K562 (cell line): Measurements from ENCODE around the gene C16orf86. TPM values are rescaled to one million over a fixed set of nuclear protein-coding genes. Genes with fewer than 3 reads are reported as not detected.

Experiments used
- ATAC-seq: fragments of 200-7000 bp; cut with Tn5 transposase; 3 replicates; pipeline ENCODE4 v1.9.1; 2020; ENCODE audit warnings: moderate library complexity
- BruUV-seq: library from RNA; stranded (reverse); fragments of 400-500 nt; replicated peaks from 2 replicates; lab custom pipeline; 2021; lab: Mats Ljungman, UMichigan
- CTCF ChIA-PET: fragments of 300-600 bp; formaldehyde crosslinking; extraction: SDS; loops from one replicate; lab custom pipeline; 2021; ENCODE audit warnings: low intra/inter-chr PET ratio; lab: Yijun Ruan, JAX
- POLR2A ChIA-PET: fragments of 300-600, 350-650 bp; sonication (Branson Sonifier 250); formaldehyde crosslinking; extraction: SDS; loops from one replicate; lab custom pipeline; 2021; ENCODE audit warnings: antibody characterized with exemption, inconsistent platforms; lab: Yijun Ruan, JAX
- DNase-seq, 4 experiments: peaks; one replicate each; pipeline versions ENCODE4 v3.0.0 to v3.0.0-alpha.2; 2011 to 2018; ENCODE audit warnings: low spot score in 3 of 4, mixed read lengths in 3 of 4; ENCODE audit errors: extremely low read depth in 1 of 4
- FAIRE-seq: peaks from 2 replicates; lab custom pipeline; 2011; peaks lifted over from hg19 to GRCh38; lab: Jason Lieb, UNC
- H2AFZ ChIP-seq: 2 replicates; pipeline ENCODE4 v1.6.0; 2011; ENCODE audit warnings: low read depth, low read length, control low read depth, inconsistent platforms
- H3K27ac ChIP-seq: fragments of 200-600 bp; 3 replicates; pipeline ENCODE4 v1.8.0; 2011; ENCODE audit warnings: low read depth, mild to moderate bottlenecking, control low read depth, inconsistent platforms, low read length, moderate library complexity, mixed read lengths; ENCODE audit errors: extremely low read depth
- H3K27me3 ChIP-seq, 2 experiments: fragments of 300-600 bp in 1 of 2; 2 replicates in 1 of 2; 3 replicates in 1 of 2; pipeline versions ENCODE4 v1.6.0 to v1.8.0; 2011; ENCODE audit warnings: inconsistent platforms in 2 of 2, low read length in 2 of 2, mild to moderate bottlenecking in 1 of 2, mixed read lengths in 1 of 2, moderate library complexity in 1 of 2; ENCODE audit not compliant: control insufficient read depth in 2 of 2, insufficient read depth in 2 of 2
- H3K36me3 ChIP-seq: fragments of 300-600 bp; 3 replicates; pipeline ENCODE4 v1.8.0; 2011; ENCODE audit warnings: mild to moderate bottlenecking, low read length, inconsistent platforms; ENCODE audit not compliant: control insufficient read depth, insufficient read depth
- H3K4me1 ChIP-seq, 2 experiments: fragments of 200-600 bp in 1 of 2; replicated peaks in 1 of 2; 2 replicates in 1 of 2; 3 replicates in 1 of 2; pipeline versions ENCODE4 v1.5.1 to v1.8.0; 2011; ENCODE audit warnings: inconsistent platforms in 2 of 2, low read length in 2 of 2, mild to moderate bottlenecking in 1 of 2, mixed read lengths in 1 of 2, moderate library complexity in 1 of 2; ENCODE audit not compliant: control insufficient read depth in 2 of 2, insufficient read depth in 2 of 2
- H3K4me2 ChIP-seq: 2 replicates; pipeline ENCODE4 v1.6.1; 2011; ENCODE audit warnings: low read length, control low read depth, inconsistent platforms, mixed read lengths; ENCODE audit not compliant: insufficient read depth
- H3K4me3 ChIP-seq: fragments of 200-600 bp; sonication (generic), shearing (Covaris generic); 2 replicates; pipeline ENCODE4 v1.5.1; 2016; ENCODE audit warnings: control low read depth, inconsistent platforms
- H3K79me2 ChIP-seq: fragments of 200-600 bp; 3 replicates; pipeline ENCODE4 v1.8.0; 2011; ENCODE audit warnings: low read length, inconsistent platforms; ENCODE audit not compliant: control insufficient read depth, insufficient read depth
- H3K9ac ChIP-seq, 2 experiments: 2 replicates each; pipeline versions ENCODE4 v1.6.0 to v1.6.1; 2011; ENCODE audit warnings: low read depth in 2 of 2, low read length in 2 of 2, control low read depth in 1 of 2, inconsistent platforms in 1 of 2, mild to moderate bottlenecking in 1 of 2, mixed read lengths in 1 of 2; ENCODE audit not compliant: insufficient read depth in 1 of 2
- H3K9me1 ChIP-seq: one replicate; pipeline ENCODE4 v1.6.0; 2011; ENCODE audit warnings: inconsistent platforms, mild to moderate bottlenecking, low read length, moderate library complexity; ENCODE audit not compliant: control insufficient read depth, insufficient read depth
- H3K9me3 ChIP-seq: replicated peaks from 2 replicates; pipeline ENCODE4 v1.5.1; 2011; ENCODE audit warnings: low read depth, low read length, inconsistent platforms; ENCODE audit not compliant: control insufficient read depth, insufficient read depth
- H4K20me1 ChIP-seq: replicated peaks from 2 replicates; pipeline ENCODE4 v1.6.1; 2011; ENCODE audit warnings: low read length, inconsistent platforms, mixed read lengths; ENCODE audit not compliant: control insufficient read depth, insufficient read depth
- C11orf30 ChIP-seq: fragments of 450-650 bp; IDR thresholded peaks from 2 replicates; pipeline ENCODE4 v1.6.1; 2016; ENCODE audit warnings: low read depth, mild to moderate bottlenecking
- NONO ChIP-seq, 2 experiments: fragments of 200-400 bp in 1 of 2; fragments of 450-650 bp in 1 of 2; formaldehyde crosslinking in 1 of 2; IDR thresholded peaks; 2 replicates each; pipeline ENCODE4 v1.6.1; 2017; ENCODE audit warnings: low read depth in 2 of 2, mild to moderate bottlenecking in 2 of 2, moderate library complexity in 2 of 2, low read length in 1 of 2
- STAG1 ChIP-seq: sonication (generic); formaldehyde crosslinking; IDR thresholded peaks from 2 replicates; pipeline ENCODE4 v1.5.0; 2020; ENCODE audit warnings: missing genetic modification reagents, borderline replicate concordance
- ZNF184 ChIP-seq: sonication (generic); formaldehyde crosslinking; IDR thresholded peaks from 2 replicates; pipeline ENCODE4 v1.5.0; 2020; ENCODE audit warnings: missing genetic modification reagents
- WGBS: fragments of 100-300 bp; shearing (Covaris generic); methylation state at CpG from one replicate; pipeline ENCODE4 v1.1.6; 2016; ENCODE audit warnings: low coverage, mixed read lengths; ENCODE audit not compliant: insufficient coverage; ENCODE audit errors: missing lambda C conversion rate; 5-methylcytosine and 5-hydroxymethylcytosine counted together
- in situ Hi-C: fragments of 300-500 bp; cut with MboI; formaldehyde crosslinking; loops from 4 replicates; pipeline ENCODE4 v1.15.0; 2018; ENCODE audit warnings: inconsistent platforms, mixed read lengths
- intact Hi-C: fragments of 100-400 bp; cut with micrococcal nuclease; formaldehyde crosslinking; loops from 2 replicates; pipeline ENCODE4 v1.14.2; 2022
- polyA plus RNA-seq, 8 experiments: library from polyadenylated mRNA; depleted of rRNA in 4 of 8; stranded (reverse) in 5 of 8; unstranded in 3 of 8; fragments of >200 nt; fragmentation: Nextera tagmentation in 2 of 8; fragmentation: Illumina TruSeq in 1 of 8; extraction: Ambion mirVana in 2 of 8; extraction: Trizol in 1 of 8; gene quantifications; 2 replicates each; pipeline versions ENCODE4 v1.2.1 to v1.2.3, GENCODE V29; 2011 to 2014; ENCODE audit warnings: inconsistent platforms in 1 of 8, missing spikeins in 1 of 8
- total RNA-seq, 7 experiments: library from RNA; depleted of rRNA in 6 of 7; stranded (reverse); fragments of >200 nt in 6 of 7; fragmentation: Illumina TruSeq in 2 of 7; extraction: Trizol in 2 of 7; gene quantifications; 2 replicates each; pipeline versions ENCODE4 v1.2.1 to v1.2.3, GENCODE V29; 2011 to 2021; ENCODE audit warnings: low replicate concordance in 1 of 7
- TF ChIP-seq, protein P1 (sequence below): fragments of 450-650 bp; formaldehyde crosslinking; IDR thresholded peaks from 2 replicates; pipeline ENCODE4 v1.4.0; 2020; ENCODE audit warnings: mild to moderate bottlenecking, moderate library complexity

C16orf86 gene
- total and polyA plus RNA-seq, 9 of the 15 experiments (the other 6 are each of a cell fraction or from before 2014, with no cell fraction given), result 0.13 to 1.2 (median 0.27) TPM; not detected in 3

GRCh38 chr16:67704110-67704509 lies 37.5 kb downstream of the C16orf86 start (continued):
- TF ChIP-seq, protein P1, sequence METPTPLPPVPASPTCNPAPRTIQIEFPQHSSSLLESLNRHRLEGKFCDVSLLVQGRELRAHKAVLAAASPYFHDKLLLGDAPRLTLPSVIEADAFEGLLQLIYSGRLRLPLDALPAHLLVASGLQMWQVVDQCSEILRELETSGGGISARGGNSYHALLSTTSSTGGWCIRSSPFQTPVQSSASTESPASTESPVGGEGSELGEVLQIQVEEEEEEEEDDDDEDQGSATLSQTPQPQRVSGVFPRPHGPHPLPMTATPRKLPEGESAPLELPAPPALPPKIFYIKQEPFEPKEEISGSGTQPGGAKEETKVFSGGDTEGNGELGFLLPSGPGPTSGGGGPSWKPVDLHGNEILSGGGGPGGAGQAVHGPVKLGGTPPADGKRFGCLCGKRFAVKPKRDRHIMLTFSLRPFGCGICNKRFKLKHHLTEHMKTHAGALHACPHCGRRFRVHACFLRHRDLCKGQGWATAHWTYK (CRISPR knock-in tag), result no peak
- TF ChIP-seq NONO (IDR thresholded peaks at IDR 0.05; ENCODE audit: low read depth in 2 of 2, low read length in 1 of 2), result no peak

DNA sequence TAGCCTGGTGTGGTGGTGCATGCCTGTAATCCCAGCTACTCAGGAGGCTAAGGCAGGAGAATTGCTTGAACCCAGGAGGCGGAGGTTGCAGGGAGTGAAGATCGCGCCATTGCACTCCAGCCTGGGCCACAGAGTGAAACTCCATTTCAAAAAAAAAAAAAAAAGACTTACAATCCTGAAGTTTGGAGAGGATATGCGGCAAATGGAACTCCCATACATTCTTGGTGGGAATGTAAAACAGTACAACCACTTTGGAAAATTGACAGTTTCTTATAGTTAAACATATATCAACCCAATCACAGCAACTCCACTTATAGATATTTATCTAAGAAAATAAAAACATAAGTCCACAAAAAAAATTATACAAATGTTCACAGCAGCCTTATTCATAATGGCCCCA lies 40.6 kb downstream of the C16orf86 start:
- H3K36me3 ChIP-seq, result no peaks in the 10 kb centered on the region
- CTCF ChIA-PET, result no interaction called here
- WGBS, result 92% methylated on average over 4 of the region's 4 CpGs
- no peak overlapping the region for H2AFZ ChIP-seq
- H3K4me2 ChIP-seq, result no peak overlapping the region
- no TSS peak for BruUV-seq
- H3K4me1 ChIP-seq, result peaks cover 0 to 4% of the 10 kb centered on the region in 2 experiments; a peak in 2 of 5 replicates
- in situ Hi-C loops (no loop called here), intact Hi-C loops (no loop called here)
- no peaks in the 10 kb centered on the region for H3K9me3 ChIP-seq
- FAIRE-seq (no peak), ATAC-seq (no peak), DNase-seq (no peak)
- no peak overlapping the region for H3K4me3 ChIP-seq
- TF ChIP-seq C11orf30 (no peak), STAG1 (CRISPR knock-in tag) (no peak), ZNF184 (peak; percentile 66; the same call in 1 of the 2 replicates)
- H3K79me2 ChIP-seq, result 0 out of 3 replicates have a peak, but pooled peaks cover 4% of the 10 kb centered on the region
- no peak overlapping the region for H3K27ac ChIP-seq
- H4K20me1 ChIP-seq, result 0 out of 2 replicates have a peak, but pooled peaks cover 4% of the 10 kb centered on the region
- no peaks in the 10 kb centered on the region for H3K27me3 ChIP-seq
- H3K9ac ChIP-seq, result no peak overlapping the region
- POLR2A ChIA-PET, result interaction anchor here (2.5 kb wide), 1 partner anchor 12 kb away, joined by 8 read pairs; the partner anchor contains the start of gene GFOD2
- H3K9me1 ChIP-seq, result no peaks in the 10 kb centered on the region
